Activated CD4-positive, alpha-beta memory T cell treated with anti-CD3 and anti-CD28 coated beads for 36 hours (primary cell): ENCODE data around the gene FGF9. TPM values are rescaled to one million over a fixed set of nuclear protein-coding genes. Genes with fewer than 3 reads are reported as not detected.

Experiments used
- CTCF ChIA-PET: fragments of 350-600 bp; sonication (Branson Sonifier 250); formaldehyde crosslinking; loops from one replicate; lab custom pipeline; 2021; ENCODE audit warnings: antibody characterized with exemption, inconsistent platforms; lab: Charles Lee
- POLR2A ChIA-PET: fragments of 350-600 bp; sonication (Branson Sonifier 250); formaldehyde crosslinking; loops from one replicate; lab custom pipeline; 2021; ENCODE audit warnings: antibody characterized with exemption; lab: Charles Lee
- DNase-seq: peaks from one replicate; pipeline ENCODE4 v3.0.0-alpha.2; 2020
- H3K27ac Mint-ChIP-seq: one replicate; pipeline ENCODE4 v1.8.0; 2021; ENCODE audit warnings: mixed read lengths
- H3K27me3 Mint-ChIP-seq: one replicate; pipeline ENCODE4 v1.8.0; 2021; ENCODE audit warnings: mixed read lengths
- H3K36me3 Mint-ChIP-seq: one replicate; pipeline ENCODE4 v1.8.0; 2021; ENCODE audit warnings: mixed read lengths
- H3K4me1 Mint-ChIP-seq: one replicate; pipeline ENCODE4 v1.8.0; 2021; ENCODE audit warnings: low read depth, mixed read lengths
- H3K4me3 Mint-ChIP-seq: one replicate; pipeline ENCODE4 v1.8.0; 2021; ENCODE audit warnings: mild to moderate bottlenecking, mixed read lengths
- H3K9me3 Mint-ChIP-seq: one replicate; pipeline ENCODE4 v1.8.0; 2021; ENCODE audit warnings: mixed read lengths
- intact Hi-C: fragments of 100-400 bp; cut with micrococcal nuclease; formaldehyde crosslinking; loops from one replicate; pipeline ENCODE4 v1.15.1; 2023
- total RNA-seq, 2 experiments: library from RNA; stranded (reverse); gene quantifications; one replicate each; pipeline ENCODE4 v1.2.3, GENCODE V29; 2021

Gene FGF9
- total RNA-seq, 2 experiments from 2014 or later = 0.07 TPM; not detected in 1

GRCh38 chr13:21675095-21675991, 4.5 kb downstream of the FGF9 start:
- H3K9me3 Mint-ChIP-seq = no peaks in the 10 kb centered on the region
- DNase-seq = peak; percentile 73
- ChIA-PET CTCF (interaction anchor here (1.0 to 2.9 kb wide), 3 partner anchors 36 to 40 kb away, joined by 3 to 9 read pairs (median 4); no protein-coding TSS in a partner anchor), POLR2A (no interaction called here)
- H3K4me1 Mint-ChIP-seq = peaks cover 30% of the 10 kb centered on the region
- H3K27ac Mint-ChIP-seq = no peak overlapping the region
- intact Hi-C loops = loop anchor here (1.0 kb wide), 1 partner anchor 11 kb away; no protein-coding TSS in a partner anchor
- H3K27me3 Mint-ChIP-seq = peaks cover 29% of the 10 kb centered on the region
- H3K4me3 Mint-ChIP-seq = peak overlapping the region; percentile 65
- no peaks in the 10 kb centered on the region for H3K36me3 Mint-ChIP-seq

GRCh38 chr13:21676611-21677021, 5.7 kb downstream of the FGF9 start:
- intact Hi-C loops = no loop called here
- Mint-ChIP-seq H3K36me3 (no peaks in the 10 kb centered on the region), H3K4me1 (peaks cover 25% of the 10 kb centered on the region), H3K9me3 (no peaks in the 10 kb centered on the region), H3K27me3 (peaks cover 26% of the 10 kb centered on the region), H3K4me3 (no peak overlapping the region), H3K27ac (no peak overlapping the region)
- ChIA-PET CTCF (interaction anchor here (0.5 to 2.9 kb wide), 3 partner anchors 37 to 336 kb away, joined by 3 to 9 read pairs (median 3); no protein-coding TSS in a partner anchor), POLR2A (no interaction called here)
- DNase-seq = peak; percentile 60

- DNase-seq = no peak
- no peak overlapping the region for H3K27ac Mint-ChIP-seq
- intact Hi-C loops = no loop called here
- peaks cover 20% of the 10 kb centered on the region for H3K4me1 Mint-ChIP-seq
- ChIA-PET POLR2A (no interaction called here), CTCF (interaction anchor here (0.5 kb wide), 1 partner anchor 336 kb away, joined by 3 read pairs; no protein-coding TSS in a partner anchor)
- H3K27me3 Mint-ChIP-seq = peaks cover 25% of the 10 kb centered on the region
- H3K9me3 Mint-ChIP-seq = no peaks in the 10 kb centered on the region
- H3K4me3 Mint-ChIP-seq = no peak overlapping the region
- no peaks in the 10 kb centered on the region for H3K36me3 Mint-ChIP-seq
These were observed 6.3 kb downstream of the FGF9 start for GRCh38 chr13:21677075-21677623.

GRCh38 chr13:21683034-21683733, 12.3 kb downstream of the FGF9 start:
- Mint-ChIP-seq H3K4me1 (peaks cover 10% of the 10 kb centered on the region), H3K4me3 (no peak overlapping the region), H3K27me3 (peaks cover 2% of the 10 kb centered on the region), H3K27ac (no peak overlapping the region), H3K9me3 (no peaks in the 10 kb centered on the region), H3K36me3 (no peaks in the 10 kb centered on the region)
- CTCF ChIA-PET = interaction anchor here (1.3 to 1.9 kb wide), 2 partner anchors 14 to 45 kb away, joined by 3 to 6 read pairs; no protein-coding TSS in a partner anchor
- no peak for DNase-seq
- POLR2A ChIA-PET = no interaction called here
- intact Hi-C loops = no loop called here

- Mint-ChIP-seq H3K9me3 (no peaks in the 10 kb centered on the region), H3K36me3 (no peaks in the 10 kb centered on the region), H3K27me3 (peaks cover 2% of the 10 kb centered on the region), H3K4me3 (no peak overlapping the region), H3K27ac (no peak overlapping the region), H3K4me1 (peaks cover 10% of the 10 kb centered on the region)
- CTCF ChIA-PET = no interaction called here
- POLR2A ChIA-PET = no interaction called here
- no peak for DNase-seq
- intact Hi-C loops = no loop called here
These were observed 13.7 kb downstream of the FGF9 start for GRCh38 chr13:21684576-21684975.

GRCh38 chr13:21685485-21686064, 14.7 kb downstream of the FGF9 start:
- peaks cover 2% of the 10 kb centered on the region for H3K27me3 Mint-ChIP-seq
- no peaks in the 10 kb centered on the region for H3K9me3 Mint-ChIP-seq
- intact Hi-C loops = loop anchor here (1.0 to 2.0 kb wide), 3 partner anchors 10 to 377 kb away; partner anchors contain the start of gene FGF9
- no peak overlapping the region for H3K4me3 Mint-ChIP-seq
- H3K36me3 Mint-ChIP-seq = peaks cover 2% of the 10 kb centered on the region
- ChIA-PET POLR2A (no interaction called here), CTCF (no interaction called here)
- H3K4me1 Mint-ChIP-seq = peaks cover 10% of the 10 kb centered on the region
- H3K27ac Mint-ChIP-seq = no peak overlapping the region
- DNase-seq = no peak

- peak; percentile 64 for DNase-seq
- H3K36me3 Mint-ChIP-seq = peaks cover 2% of the 10 kb centered on the region
- intact Hi-C loops = loop anchor here (1.0 to 2.0 kb wide), 3 partner anchors 12 to 376 kb away; partner anchors contain the start of gene FGF9
These were observed 16.0 kb downstream of the FGF9 start for GRCh38 chr13:21686751-21687391.

GRCh38 chr13:21688056-21688455, 17.2 kb downstream of the FGF9 start:
- H3K36me3 Mint-ChIP-seq = peaks cover 2% of the 10 kb centered on the region
- CTCF ChIA-PET = no interaction called here
- H3K27me3 Mint-ChIP-seq = peaks cover 2% of the 10 kb centered on the region
- POLR2A ChIA-PET = no interaction called here
- H3K9me3 Mint-ChIP-seq = no peaks in the 10 kb centered on the region
- no peak overlapping the region for H3K4me3 Mint-ChIP-seq
- intact Hi-C loops = no loop called here
- DNase-seq = no peak
- H3K27ac Mint-ChIP-seq = no peak overlapping the region
- H3K4me1 Mint-ChIP-seq = peaks cover 10% of the 10 kb centered on the region

More at GRCh38 chr13:21686751-21687391, 16.0 kb downstream of the FGF9 start:
- Mint-ChIP-seq H3K27me3 (peaks cover 2% of the 10 kb centered on the region), H3K4me3 (no peak overlapping the region), H3K9me3 (no peaks in the 10 kb centered on the region), H3K4me1 (peaks cover 10% of the 10 kb centered on the region), H3K27ac (peak overlapping the region; percentile 26)
- ChIA-PET POLR2A (no interaction called here), CTCF (interaction anchor here (1.5 kb wide), 1 partner anchor 18 kb away, joined by 3 read pairs; no protein-coding TSS in a partner anchor)

GRCh38 chr13:21689097-21689496, 18.2 kb downstream of the FGF9 start:
- Mint-ChIP-seq H3K36me3 (peaks cover 2% of the 10 kb centered on the region), H3K27ac (no peak overlapping the region), H3K4me3 (no peak overlapping the region), H3K9me3 (no peaks in the 10 kb centered on the region), H3K4me1 (peaks cover 10% of the 10 kb centered on the region), H3K27me3 (peaks cover 2% of the 10 kb centered on the region)
- intact Hi-C loops = no loop called here
- POLR2A ChIA-PET = no interaction called here
- CTCF ChIA-PET = no interaction called here
- no peak for DNase-seq

GRCh38 chr13:21690955-21691354, 20.1 kb downstream of the FGF9 start:
- CTCF ChIA-PET = no interaction called here
- no peaks in the 10 kb centered on the region for H3K27me3 Mint-ChIP-seq
- intact Hi-C loops = no loop called here

GRCh38 chr13:21691500-21691899, 20.6 kb downstream of the FGF9 start:
- ChIA-PET CTCF (no interaction called here), POLR2A (no interaction called here)
- H3K36me3 Mint-ChIP-seq = peaks cover 2% of the 10 kb centered on the region
- intact Hi-C loops = no loop called here
- no peak overlapping the region for H3K27ac Mint-ChIP-seq
- H3K4me3 Mint-ChIP-seq = no peak overlapping the region
- no peaks in the 10 kb centered on the region for H3K27me3 Mint-ChIP-seq
- DNase-seq = no peak
- H3K9me3 Mint-ChIP-seq = no peaks in the 10 kb centered on the region
- H3K4me1 Mint-ChIP-seq = peaks cover 7% of the 10 kb centered on the region

More at GRCh38 chr13:21690955-21691354, 20.1 kb downstream of the FGF9 start:
- Mint-ChIP-seq H3K4me3 (no peak overlapping the region), H3K4me1 (peaks cover 10% of the 10 kb centered on the region), H3K9me3 (no peaks in the 10 kb centered on the region), H3K36me3 (peaks cover 2% of the 10 kb centered on the region), H3K27ac (no peak overlapping the region)
- POLR2A ChIA-PET = no interaction called here
- DNase-seq = no peak
